B cell (primary cell): Measurements from ENCODE around the gene GPR152. TPM values are rescaled to one million over a fixed set of nuclear protein-coding genes. Genes with fewer than 3 reads are reported as not detected.
A peak's percentile ranks its signal among the peaks of the same experiment; 100 is the strongest.
"Not testable (repeated sequence)": the region's sequence is repeated elsewhere in the genome, so short reads cannot be mapped to it uniquely, and the experiment has no call there.

Source experiments
- ATAC-seq: fragments of 200-7000 bp; cut with Tn5 transposase; one replicate; pipeline ENCODE4 v1.10.0; 2021; ENCODE audit warnings: low read depth, mild to moderate bottlenecking, moderate number of reproducible peaks, moderate library complexity
- CTCF ChIA-PET: fragments of 350-600 bp; sonication (Branson Sonifier 250); formaldehyde crosslinking; loops from one replicate; lab custom pipeline; 2021; ENCODE audit warnings: antibody characterized with exemption, inconsistent platforms; lab: Charles Lee
- POLR2A ChIA-PET: fragments of 350-600 bp; sonication (Branson Sonifier 250); formaldehyde crosslinking; loops from one replicate; lab custom pipeline; 2021; ENCODE audit warnings: antibody characterized with exemption; lab: Charles Lee
- DNase-seq: peaks from one replicate; pipeline ENCODE4 v3.0.0; 2013
- H2AFZ ChIP-seq: 2 replicates; pipeline ENCODE4 v1.6.1; 2012; ENCODE audit warnings: mild to moderate bottlenecking, low read depth, low read length; ENCODE audit not compliant: insufficient read depth, poor library complexity, severe bottlenecking
- H3K27ac ChIP-seq, 2 donors: 1 replicate in 1 of 2; 2 replicates in 1 of 2; pipeline ENCODE4 v1.5.1; 2012 to 2013; ENCODE audit warnings: low read length in 2 of 2, mild to moderate bottlenecking in 2 of 2, moderate library complexity in 1 of 2
- H3K27me3 ChIP-seq, 4 experiments: fragments of 200-600 bp in 1 of 4; sonication (generic) in 1 of 4; replicated peaks in 1 of 4; 1 replicate in 2 of 4; 2 replicates in 2 of 4; pipeline versions ENCODE4 v1.6.1 to v1.7.0; 2013 to 2016; ENCODE audit warnings: low read length in 3 of 4, mild to moderate bottlenecking in 2 of 4, mixed read lengths in 1 of 4, moderate library complexity in 1 of 4; ENCODE audit not compliant: insufficient read depth in 4 of 4, control insufficient read depth in 3 of 4; ENCODE audit errors: control extremely low read depth in 1 of 4
- H3K36me3 ChIP-seq, 2 experiments: replicated peaks in 1 of 2; 1 replicate in 1 of 2; 2 replicates in 1 of 2; pipeline versions ENCODE4 v1.6.1 to v1.7.1; 2013; ENCODE audit warnings: low read length in 1 of 2; ENCODE audit not compliant: insufficient read depth in 2 of 2, control insufficient read depth in 1 of 2; ENCODE audit errors: control extremely low read depth in 1 of 2, extremely low read depth in 1 of 2
- H3K4me1 ChIP-seq, 2 donors: fragments of 200-600 bp in 1 of 2; sonication (generic) in 1 of 2; 1 replicate in 1 of 2; 2 replicates in 1 of 2; pipeline versions ENCODE4 v1.5.1 to v1.6.1; 2013 to 2017; ENCODE audit warnings: low read length in 2 of 2; ENCODE audit not compliant: control insufficient read depth in 2 of 2, insufficient read depth in 2 of 2
- H3K4me2 ChIP-seq: replicated peaks from 2 replicates; pipeline ENCODE3; 2012; ENCODE audit warnings: mild to moderate bottlenecking, low read depth, low read length; ENCODE audit not compliant: poor library complexity, severe bottlenecking
- H3K4me3 ChIP-seq, 5 experiments: fragments of 200-600 bp in 1 of 5; sonication (generic) in 1 of 5; 1 replicate in 3 of 5; 2 replicates in 2 of 5; pipeline versions ENCODE4 v1.5.1 to v1.7.0; 2011 to 2016; ENCODE audit warnings: low read length in 4 of 5, mild to moderate bottlenecking in 4 of 5, low read depth in 2 of 5, control low read depth in 1 of 5, moderate library complexity in 1 of 5; ENCODE audit not compliant: insufficient read depth in 1 of 5; ENCODE audit errors: control extremely low read depth in 1 of 5, extremely low read depth in 1 of 5
- H3K79me2 ChIP-seq: fragments of 200-600 bp; sonication (generic); one replicate; pipeline ENCODE4 v1.6.0; 2016; ENCODE audit warnings: low read length; ENCODE audit not compliant: control insufficient read depth, insufficient read depth
- H3K9ac ChIP-seq: fragments of 200-600 bp; sonication (generic); 2 replicates; pipeline ENCODE4 v1.6.1; 2017; ENCODE audit warnings: mild to moderate bottlenecking, low read length, moderate library complexity
- H3K9me3 ChIP-seq, 3 donors: one replicate each; pipeline versions ENCODE4 v1.6.1 to v1.7.1; 2013; ENCODE audit warnings: low read length in 2 of 3; ENCODE audit not compliant: control insufficient read depth in 2 of 3, insufficient read depth in 1 of 3; ENCODE audit errors: control extremely low read depth in 1 of 3
- H4K20me1 ChIP-seq: 2 replicates; pipeline ENCODE4 v1.6.0; 2012; ENCODE audit warnings: mild to moderate bottlenecking, low read length; ENCODE audit not compliant: insufficient read depth, control insufficient read depth, poor library complexity, severe bottlenecking
- H3K27ac Mint-ChIP-seq: one replicate; pipeline ENCODE4 v1.8.0; 2021; ENCODE audit warnings: mixed read lengths
- H3K27me3 Mint-ChIP-seq: one replicate; pipeline ENCODE4 v1.8.0; 2021; ENCODE audit warnings: mixed read lengths
- H3K4me1 Mint-ChIP-seq: one replicate; pipeline ENCODE4 v1.8.0; 2021; ENCODE audit warnings: mixed read lengths
- H3K4me3 Mint-ChIP-seq: one replicate; pipeline ENCODE4 v1.8.0; 2021; ENCODE audit warnings: mixed read lengths
- H3K9me3 Mint-ChIP-seq: one replicate; pipeline ENCODE4 v1.8.0; 2022; ENCODE audit warnings: mixed read lengths; ENCODE audit not compliant: insufficient read depth
- CTCF ChIP-seq: fragments of 200-600 bp; IDR thresholded peaks from one replicate; pipeline ENCODE4 v1.8.0; 2022; ENCODE audit warnings: antibody characterized with exemption, mild to moderate bottlenecking
- EZH2 ChIP-seq: IDR thresholded peaks from 2 replicates; pipeline ENCODE4 v1.6.1; 2012; ENCODE audit warnings: borderline replicate concordance, low read depth, mild to moderate bottlenecking, moderate library complexity, low read length; ENCODE audit not compliant: insufficient read depth, poor library complexity, severe bottlenecking
- WGBS: methylation state at CpG from one replicate; pipeline ENCODE4 v1.1.5; 2013; ENCODE audit warnings: missing lambda C conversion rate; ENCODE audit not compliant: insufficient coverage; 5-methylcytosine and 5-hydroxymethylcytosine counted together
- intact Hi-C: fragments of 100-400 bp; cut with micrococcal nuclease; formaldehyde crosslinking; loops from one replicate; pipeline ENCODE4 v1.10.0; 2022
- polyA plus RNA-seq: library from polyadenylated mRNA; depleted of rRNA; stranded (reverse); fragments of >200 nt; gene quantifications from 2 replicates; pipeline ENCODE4 v1.2.3, GENCODE V29; 2012
- total RNA-seq, 2 donors: library from RNA; stranded (reverse); fragments of 120-200 nt in 1 of 2; gene quantifications; 1 replicate in 1 of 2; 2 replicates in 1 of 2; pipeline versions ENCODE4 v1.2.3 to v1.2.4, GENCODE V29; 2013 to 2022

GPR152 gene
- total and polyA plus RNA-seq, 2 donors (not counting 1 experiment from before 2014, with no cell fraction given): 0.24 TPM; not detected in 1

GRCh38 chr11:67482275-67482826, 29.8 kb upstream of the GPR152 start:
- TF ChIP-seq EZH2 (no peak), CTCF (no peak)
- H3K9ac ChIP-seq: peak overlapping the region; percentile 71
- WGBS: 34% methylated on average over 9 of the region's 19 CpGs
- intact Hi-C loops: loop anchor here (1.0 to 2.0 kb wide), 5 partner anchors 23 to 206 kb away; partner anchors contain the start of genes PITPNM1, PTPRCAP and RPS6KB2
- POLR2A ChIA-PET: interaction anchor here (0.8 to 4.9 kb wide), 12 partner anchors 9 to 194 kb away, joined by 3 to 53 read pairs (median 6); partner anchors contain the start of genes PITPNM1, POLD4, PPP1CA and PTPRCAP
- peak overlapping the region; percentile 83 for H2AFZ ChIP-seq
- ATAC-seq (peak; percentile 7), DNase-seq (no peak)
- H3K27ac ChIP-seq: peak overlapping the region; percentile 75 to 79
- peak overlapping the region; percentile 56 to 99 (median 68) for H3K4me3 ChIP-seq
- Mint-ChIP-seq H3K9me3 (no peaks in the 10 kb centered on the region), H3K4me3 (peak overlapping the region; percentile 99), H3K27me3 (no peaks in the 10 kb centered on the region), H3K27ac (peak overlapping the region; percentile 100), H3K4me1 (peaks cover 48% of the 10 kb centered on the region)
- H3K79me2 ChIP-seq: peaks cover 35% of the 10 kb centered on the region
- H3K9me3 ChIP-seq: no peaks in the 10 kb centered on the region
- H3K4me1 ChIP-seq: peaks cover 38 to 48% of the 10 kb centered on the region in 2 donors
- CTCF ChIA-PET: interaction anchor here (0.7 to 4.0 kb wide), 11 partner anchors 9 to 131 kb away, joined by 3 to 19 read pairs (median 4); partner anchors contain the start of genes PPP1CA, RAD9A and TBC1D10C
- peaks cover 0 to 10% of the 10 kb centered on the region in 2 experiments for H3K36me3 ChIP-seq
- H3K27me3 ChIP-seq: no peaks in the 10 kb centered on the region
- peaks cover 28% of the 10 kb centered on the region for H4K20me1 ChIP-seq
- H3K4me2 ChIP-seq: peak overlapping the region; percentile 89

DNA sequence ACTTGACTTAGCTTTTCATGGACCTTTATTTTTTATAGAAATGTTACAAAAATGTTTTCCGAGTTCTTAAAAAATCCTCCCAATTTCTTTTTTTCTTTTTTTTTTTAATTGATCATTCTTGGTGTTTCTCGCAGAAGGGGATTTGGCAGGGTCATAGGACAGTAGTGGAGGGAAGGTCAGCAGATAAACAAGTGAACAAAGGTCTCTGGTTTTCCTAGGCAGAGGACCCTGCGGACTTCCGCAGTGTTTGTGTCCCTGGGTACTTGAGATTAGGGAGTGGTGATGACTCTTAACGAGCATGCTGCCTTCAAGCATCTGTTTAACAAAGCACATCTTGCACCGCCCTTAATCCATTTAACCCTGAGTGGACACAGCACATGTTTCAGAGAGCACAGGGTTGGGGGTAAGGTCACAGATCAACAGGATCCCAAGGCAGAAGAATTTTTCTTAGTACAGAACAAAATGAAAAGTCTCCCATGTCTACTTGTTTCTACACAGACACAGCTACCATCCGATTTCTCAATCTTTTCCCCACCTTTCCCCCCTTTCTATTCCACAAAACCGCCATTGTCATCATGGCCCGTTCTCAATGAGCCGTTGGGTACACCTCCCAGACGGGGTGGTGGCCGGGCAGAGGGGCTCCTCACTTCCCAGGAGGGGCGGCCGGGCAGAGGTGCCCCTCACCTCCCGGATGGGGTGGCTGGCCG, 25.0 kb upstream of the GPR152 start:
- H3K79me2 ChIP-seq, H3K4me3 ChIP-seq, ATAC-seq, H3K27me3 Mint-ChIP-seq, H3K27ac ChIP-seq, H4K20me1 ChIP-seq, H3K36me3 ChIP-seq, intact Hi-C loops, H3K27me3 ChIP-seq, H3K4me2 ChIP-seq, DNase-seq, H3K9me3 Mint-ChIP-seq, H3K27ac Mint-ChIP-seq, H3K9me3 ChIP-seq, H3K4me1 ChIP-seq, H2AFZ ChIP-seq, H3K9ac ChIP-seq, H3K4me1 Mint-ChIP-seq, H3K4me3 Mint-ChIP-seq: not testable (repeated sequence)
- CTCF ChIA-PET: interaction anchor here (1.5 kb wide), 1 partner anchor 127 kb away, joined by 4 read pairs; no protein-coding TSS in a partner anchor
- POLR2A ChIA-PET: interaction anchor here (1.6 kb wide), 1 partner anchor 9 kb away, joined by 3 read pairs; the partner anchor contains the start of gene TMEM134
- WGBS: 100% methylated on average over 1 of the region's 16 CpGs

DNA sequence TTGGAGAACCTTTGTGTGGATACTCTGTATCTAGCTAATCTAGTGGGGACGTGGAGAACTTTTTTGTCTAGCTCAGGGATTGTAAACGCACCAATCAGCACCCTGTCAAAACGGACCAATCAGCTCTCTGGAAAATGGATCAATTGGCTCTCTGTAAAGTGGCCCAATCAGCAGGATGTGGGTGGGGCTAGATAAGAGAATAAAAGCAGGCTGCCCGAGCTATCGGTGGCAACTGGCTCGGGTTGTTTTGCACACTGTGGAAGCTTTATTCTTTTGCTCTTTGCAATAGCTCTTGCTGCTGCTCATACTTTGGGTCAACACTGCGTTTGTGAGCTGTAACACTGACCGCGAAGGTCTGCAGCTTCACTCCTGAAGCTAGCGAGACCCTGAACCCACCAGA, 24.2 kb upstream of the GPR152 start:
- H3K9me3 Mint-ChIP-seq, H3K4me3 Mint-ChIP-seq, H2AFZ ChIP-seq, ATAC-seq, H3K36me3 ChIP-seq, H3K4me1 ChIP-seq, H3K27me3 Mint-ChIP-seq, H3K4me3 ChIP-seq, H3K27me3 ChIP-seq, intact Hi-C loops, H3K79me2 ChIP-seq, H3K4me1 Mint-ChIP-seq, H3K27ac ChIP-seq, DNase-seq, H4K20me1 ChIP-seq, H3K9ac ChIP-seq, H3K4me2 ChIP-seq, H3K9me3 ChIP-seq: not testable (repeated sequence)
- POLR2A ChIA-PET: interaction anchor here (0.5 to 1.6 kb wide), 3 partner anchors 8 to 18 kb away, joined by 3 to 4 read pairs (median 3); partner anchors contain the start of gene TMEM134
- H3K27ac Mint-ChIP-seq: peak overlapping the region; percentile 15
- WGBS: 92% methylated on average over 7 of the region's 10 CpGs
- CTCF ChIA-PET: interaction anchor here (1.1 to 1.5 kb wide), 2 partner anchors 75 to 126 kb away, joined by 3 to 4 read pairs; partner anchors contain the start of gene PPP1CA
